Medulla oblongata (tissue), 1 donor: ENCODE data around the gene LRRC8B.
"Not testable (repeated sequence)": the region's sequence is repeated elsewhere in the genome, so short reads cannot be mapped to it uniquely, and the experiment has no call there.

Source experiments
- DNase-seq: peaks from one replicate; pipeline ENCODE4 v3.0.0-alpha.2; 2015; ENCODE audit errors: extremely low spot score

The LRRC8B gene

DNA sequence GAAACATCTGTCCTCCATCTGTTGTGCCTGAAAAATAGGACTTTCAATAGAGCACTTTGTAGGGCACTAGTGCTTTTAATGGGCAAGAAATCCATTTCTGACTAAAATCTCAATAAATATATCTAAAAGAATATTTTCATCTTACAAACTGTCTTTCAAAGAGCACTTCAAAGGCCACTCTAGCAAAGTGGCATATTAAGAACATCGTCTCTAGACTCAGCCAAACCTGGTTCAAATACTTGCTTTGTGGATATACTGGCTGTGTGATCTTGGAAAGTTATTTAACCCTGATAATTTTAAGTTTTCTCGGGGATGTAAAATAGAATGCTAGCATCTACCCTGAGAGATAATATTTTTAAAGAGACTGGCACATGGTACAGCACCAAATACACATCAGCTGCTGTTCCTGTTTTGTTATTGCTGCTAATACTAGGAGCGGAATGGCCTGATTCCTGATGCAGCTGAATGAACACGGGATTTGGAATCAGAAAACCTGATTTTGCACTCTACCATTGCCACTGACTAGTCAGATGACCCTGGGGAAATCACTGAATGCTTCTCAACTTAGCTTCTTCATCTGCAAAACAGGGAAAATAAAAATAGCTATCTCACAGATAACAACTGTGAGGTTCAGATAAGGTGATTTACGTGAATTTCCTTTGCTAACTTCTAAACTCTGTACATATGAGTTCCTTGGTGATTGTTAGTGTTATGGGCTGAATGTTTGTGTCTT is 83.1 kb downstream of the LRRC8B start:
- no peak for DNase-seq

DNA sequence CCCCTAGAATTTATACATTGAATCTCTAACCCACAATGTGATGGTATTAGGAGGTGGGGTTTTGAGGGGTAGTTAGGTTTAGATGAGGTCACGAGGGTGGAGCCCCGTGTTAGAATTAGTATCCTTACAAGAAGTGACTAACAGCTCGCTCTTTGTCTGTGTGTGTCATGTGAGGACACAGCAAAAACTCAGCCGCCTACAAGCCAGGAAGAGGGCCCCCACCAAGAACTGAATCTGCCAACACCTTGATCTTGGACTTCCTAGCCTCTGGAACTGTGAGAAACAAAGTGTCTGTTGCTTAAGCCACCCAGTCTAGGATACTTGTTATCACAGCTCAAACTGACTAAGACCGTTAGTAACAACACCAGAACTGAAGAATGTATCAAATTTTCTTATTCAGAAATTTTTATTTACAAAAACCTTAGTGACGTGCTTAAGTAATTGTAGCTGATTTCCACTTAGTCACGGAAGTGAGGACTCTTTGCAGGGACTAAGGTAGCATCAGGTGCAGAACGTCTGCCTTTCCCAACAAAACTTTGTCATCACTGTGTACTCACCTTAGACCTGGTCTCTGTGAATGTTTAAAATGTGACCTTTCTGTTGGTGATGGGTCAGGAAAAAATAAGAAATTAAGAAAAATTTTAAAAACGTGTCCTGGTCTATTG is 83.8 kb downstream of the LRRC8B start:
- no peak for DNase-seq

DNA sequence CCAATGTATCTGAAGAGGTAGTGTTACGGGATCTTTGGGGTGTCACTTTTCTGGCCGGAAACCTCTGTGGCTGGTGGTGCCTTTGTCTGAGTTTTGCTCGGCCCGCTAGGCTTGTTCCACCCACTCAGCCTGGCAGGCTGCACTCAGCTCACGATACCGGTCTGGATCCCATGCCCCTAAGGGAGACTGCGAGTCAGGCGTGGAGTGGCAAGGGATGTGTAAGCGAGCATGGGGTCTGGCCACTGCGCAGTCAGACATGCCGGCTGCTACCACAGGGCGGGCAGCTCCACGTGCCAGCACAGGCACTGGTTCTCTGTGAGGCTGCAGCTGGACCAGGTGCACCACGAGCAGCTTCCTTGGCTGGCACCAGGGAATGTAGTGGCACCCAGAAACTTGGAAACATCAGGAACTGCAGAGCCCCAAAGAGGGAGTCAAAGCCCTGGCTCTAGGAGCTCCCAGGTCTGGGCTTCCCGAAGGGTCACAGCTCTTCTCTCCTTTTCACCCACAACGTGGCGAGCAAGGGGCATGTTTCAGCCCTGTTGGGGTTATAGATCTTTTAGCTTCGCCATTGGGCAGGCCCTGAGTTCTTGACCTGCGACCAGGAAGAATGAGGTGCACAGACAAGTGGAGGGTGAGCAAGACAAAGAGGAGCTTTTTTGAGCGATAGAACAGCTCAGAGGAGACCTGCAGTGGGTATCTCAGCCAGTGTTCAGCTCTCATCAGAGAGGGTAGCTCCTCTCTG is 84.5 kb downstream of the LRRC8B start:
- no peak for DNase-seq

DNA sequence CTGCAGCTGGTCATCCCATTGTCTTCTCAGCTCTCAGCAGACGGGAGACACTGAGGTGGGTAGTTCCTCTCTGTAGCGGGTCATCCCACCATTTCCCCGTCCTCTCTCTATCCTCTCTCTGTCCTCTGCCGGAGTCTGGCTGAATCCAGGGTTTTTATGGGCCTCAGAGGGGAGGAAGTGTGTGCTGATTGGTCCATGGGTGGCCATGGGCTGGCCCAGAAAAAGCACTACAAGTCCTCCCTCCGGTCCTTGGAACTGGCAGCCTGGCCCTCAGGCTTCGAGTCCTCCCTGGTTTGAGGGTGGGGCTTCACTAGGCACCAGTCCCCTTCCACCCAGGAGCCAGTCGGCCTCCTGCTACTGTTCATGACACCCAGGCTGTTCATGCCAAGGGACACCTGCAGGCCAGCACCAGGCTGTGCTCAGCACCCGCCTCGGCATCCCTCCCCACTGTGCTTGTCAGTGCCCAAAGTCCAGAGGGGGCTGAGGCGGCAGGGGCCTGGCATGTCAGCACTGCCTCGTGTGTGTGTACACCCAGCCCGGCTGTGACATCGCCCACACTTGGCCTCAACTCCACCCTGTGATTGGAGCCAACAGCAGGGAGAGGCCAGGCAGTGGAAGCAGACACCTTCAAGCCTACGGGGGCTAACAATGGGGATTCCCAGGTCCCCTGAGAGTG is 85.3 kb downstream of the LRRC8B start:
- DNase-seq, result no peak

DNA sequence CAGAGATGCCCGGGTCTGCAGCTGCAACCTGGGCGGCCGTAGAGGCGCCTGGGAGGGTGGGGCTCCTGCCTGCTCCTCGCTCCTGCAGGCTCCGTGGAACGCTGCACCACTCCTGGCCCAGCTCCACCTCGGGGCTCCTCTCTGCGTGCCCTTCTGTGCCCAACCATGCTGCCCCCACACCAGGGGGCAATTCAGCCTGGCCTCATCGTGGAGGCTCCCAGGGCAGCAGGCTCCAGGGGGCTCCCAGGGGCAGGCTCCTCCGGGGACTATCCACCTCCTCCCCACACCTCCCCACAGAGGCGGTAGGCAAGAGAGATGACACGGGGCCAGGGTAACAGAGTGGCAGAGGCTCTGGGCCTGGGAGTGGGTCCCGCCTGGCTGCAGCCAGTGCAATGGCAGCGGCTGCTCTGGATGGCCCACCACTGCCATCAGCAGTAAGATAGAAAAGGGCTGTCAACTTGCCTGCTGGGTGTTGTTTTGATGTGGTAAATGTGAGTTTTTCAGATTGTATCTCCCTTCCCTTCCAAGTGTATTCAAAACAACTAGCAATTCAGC is 85.9 kb downstream of the LRRC8B start:
- DNase-seq, result no peak

DNA sequence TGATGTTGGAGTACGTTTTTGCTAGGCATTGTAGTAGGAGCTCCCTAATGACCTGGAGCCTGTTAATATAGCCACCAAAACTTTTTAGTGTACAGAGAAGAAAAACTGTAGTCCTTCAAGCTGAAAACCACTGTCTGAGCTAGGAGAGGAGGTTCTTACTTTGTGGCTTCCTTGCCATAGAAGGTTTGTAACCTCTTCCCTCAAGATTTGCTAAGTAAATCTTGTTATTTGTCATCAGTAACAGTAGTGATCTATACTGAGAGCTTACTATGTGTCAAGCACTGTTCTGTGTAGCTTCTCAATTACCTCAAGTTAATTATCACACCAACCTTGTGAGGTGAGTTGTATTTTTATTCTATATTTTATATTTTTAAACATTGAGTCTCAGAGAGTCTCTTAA is 87.1 kb downstream of the LRRC8B start:
- no peak for DNase-seq

DNA sequence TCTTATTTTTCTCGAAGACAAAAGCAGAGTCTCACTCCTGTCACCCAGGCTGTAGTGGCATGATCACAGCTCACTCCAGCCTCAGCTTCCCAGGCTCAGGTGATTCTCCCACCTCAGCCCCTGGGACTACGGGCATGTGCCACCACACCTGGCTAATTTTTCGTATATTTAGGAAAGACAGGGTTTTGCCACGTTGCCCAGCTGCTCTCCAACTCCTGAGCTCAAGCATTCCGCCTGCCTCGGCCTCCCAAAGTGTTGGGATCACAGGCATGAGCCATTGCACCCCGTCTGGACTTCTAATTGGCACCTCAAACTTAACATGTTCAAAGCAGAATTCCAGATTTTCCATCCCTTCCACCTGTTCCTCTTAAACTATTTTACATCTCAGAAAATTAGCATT is 89.3 kb downstream of the LRRC8B start:
- DNase-seq, result no peak

DNA sequence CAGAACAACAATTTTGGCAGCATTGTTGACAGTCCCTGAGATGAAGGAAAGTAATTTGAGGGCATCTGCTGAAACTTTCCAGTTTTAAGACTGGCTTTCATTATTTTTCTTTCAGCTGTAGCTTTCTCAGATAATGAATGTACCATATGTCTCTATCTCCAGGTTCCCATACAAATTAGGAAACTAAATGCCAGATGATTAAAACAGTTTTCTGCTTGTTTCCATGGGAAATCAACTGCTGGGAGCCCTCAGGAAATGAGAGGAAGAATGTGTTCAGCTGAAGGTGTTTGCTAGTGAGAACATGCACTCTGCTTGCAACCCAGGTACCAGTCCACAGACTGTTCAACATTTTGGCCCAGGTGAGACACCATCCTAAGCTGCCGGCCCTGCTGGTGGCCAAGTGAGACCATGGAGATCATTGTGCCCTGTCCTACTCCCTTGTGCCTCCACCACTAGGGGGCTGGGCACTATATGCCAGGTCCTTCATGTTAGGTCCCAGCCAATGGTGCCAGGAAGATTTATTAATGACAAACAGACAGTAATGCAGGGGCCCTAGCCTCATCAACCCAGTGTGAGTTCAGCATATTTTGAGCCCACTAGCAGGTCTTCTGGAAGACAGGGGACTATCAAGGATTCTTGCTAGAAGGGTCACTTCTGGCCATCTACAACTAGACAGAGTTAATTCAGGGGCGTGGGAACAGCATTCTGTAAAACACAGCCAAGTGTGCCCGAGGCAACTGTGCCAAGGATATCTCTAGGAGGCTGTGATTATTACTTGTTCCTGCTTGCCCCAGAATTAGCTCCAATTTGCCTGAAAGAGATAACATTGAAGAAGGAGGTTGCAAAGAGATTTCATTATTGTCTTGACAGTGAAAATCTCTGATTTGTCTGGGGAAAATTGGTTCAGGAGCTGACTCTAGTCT is 91.3 kb downstream of the LRRC8B start:
- DNase-seq, result no peak

DNA sequence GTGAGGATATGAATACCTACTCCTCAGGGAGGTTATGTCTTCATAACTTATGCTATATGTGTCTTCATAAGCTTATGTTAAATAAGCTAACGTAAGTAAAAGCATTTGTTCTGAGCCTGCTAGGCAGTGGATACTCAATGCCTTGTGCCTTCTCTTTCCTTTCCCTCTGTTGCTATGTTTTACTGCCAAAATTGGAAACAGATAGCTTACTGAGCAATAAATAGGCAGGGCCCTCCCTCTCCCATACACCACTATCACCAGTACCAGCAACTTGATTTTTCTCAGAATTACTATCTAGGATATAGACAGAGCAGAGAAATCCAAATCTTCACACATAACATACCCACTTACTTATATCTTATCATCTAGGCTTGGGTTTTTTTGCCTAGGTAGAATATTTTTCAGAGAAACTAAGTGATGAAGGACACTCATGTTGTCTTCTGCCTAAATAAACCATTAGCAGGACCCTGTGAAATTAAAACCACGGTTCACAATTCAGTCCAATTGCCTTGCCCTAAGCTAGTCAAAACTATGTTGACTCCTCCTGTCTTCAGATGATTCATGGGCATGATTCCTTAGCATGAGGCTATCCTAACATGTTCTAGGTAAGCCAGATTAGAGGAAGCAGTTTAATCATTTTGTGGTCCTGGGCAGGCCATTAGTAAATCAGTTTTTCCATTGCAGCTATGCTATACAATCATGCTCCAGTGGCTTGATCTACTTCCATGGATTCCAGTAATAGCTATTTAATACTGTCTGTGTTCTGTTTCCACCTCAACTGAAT is 92.4 kb downstream of the LRRC8B start:
- DNase-seq, result no peak

DNA sequence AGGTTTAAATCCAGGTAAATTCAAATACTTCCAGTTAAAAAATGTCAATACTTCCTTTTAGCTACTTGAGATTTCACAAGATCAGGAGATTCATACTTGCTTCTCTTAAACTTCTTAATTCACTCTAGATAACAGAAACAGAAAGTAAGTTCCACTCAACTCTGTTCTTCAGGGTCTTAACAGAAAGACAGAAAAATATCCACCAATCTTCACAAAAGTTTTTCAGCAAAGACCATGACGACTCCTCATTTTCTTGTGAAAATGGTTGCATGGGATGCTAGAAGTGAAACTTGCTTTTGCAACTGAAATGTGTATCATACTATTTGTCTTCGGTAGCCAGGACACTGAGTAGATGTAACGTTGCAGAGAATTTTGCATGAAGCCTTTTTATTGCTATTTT is 96.0 kb downstream of the LRRC8B start:
- no peak for DNase-seq

DNA sequence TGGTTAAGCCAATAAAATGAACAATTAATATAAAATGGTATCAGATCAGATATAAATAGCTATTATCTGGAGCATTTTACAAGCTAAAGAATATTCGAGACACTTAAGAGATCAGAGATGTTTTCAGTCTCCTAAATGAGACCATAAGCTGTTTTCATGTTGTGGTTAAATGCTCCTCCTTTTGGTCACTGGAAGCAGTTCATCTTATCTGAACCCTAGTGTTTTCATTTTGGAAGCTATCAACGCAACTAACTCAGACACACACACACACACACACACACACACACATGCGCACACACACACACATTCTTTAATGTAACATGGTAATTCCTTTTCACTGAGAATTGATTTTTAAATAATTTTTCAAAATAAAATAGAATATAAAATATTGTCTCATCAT is 98.3 kb downstream of the LRRC8B start:
- DNase-seq, result no peak

DNA sequence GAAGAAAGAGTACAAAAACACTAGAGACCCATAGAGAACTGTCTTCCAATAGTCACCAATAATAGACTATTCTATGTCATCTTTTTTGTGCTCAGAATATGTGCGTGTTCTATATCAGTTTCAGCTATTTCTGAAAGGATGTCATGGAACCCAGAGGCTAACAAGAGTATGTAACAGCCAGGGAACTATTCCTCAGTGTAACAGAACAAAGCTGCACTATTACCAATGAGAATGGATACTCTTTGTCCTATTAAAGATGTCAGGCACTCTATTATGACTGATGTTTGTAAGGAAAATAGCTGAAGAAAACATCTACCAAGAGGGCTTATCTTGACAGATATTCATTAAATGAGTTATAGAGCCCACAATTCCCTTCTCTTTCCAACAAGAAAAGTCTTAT is 99.7 kb downstream of the LRRC8B start:
- DNase-seq, result peak; percentile 69

DNA sequence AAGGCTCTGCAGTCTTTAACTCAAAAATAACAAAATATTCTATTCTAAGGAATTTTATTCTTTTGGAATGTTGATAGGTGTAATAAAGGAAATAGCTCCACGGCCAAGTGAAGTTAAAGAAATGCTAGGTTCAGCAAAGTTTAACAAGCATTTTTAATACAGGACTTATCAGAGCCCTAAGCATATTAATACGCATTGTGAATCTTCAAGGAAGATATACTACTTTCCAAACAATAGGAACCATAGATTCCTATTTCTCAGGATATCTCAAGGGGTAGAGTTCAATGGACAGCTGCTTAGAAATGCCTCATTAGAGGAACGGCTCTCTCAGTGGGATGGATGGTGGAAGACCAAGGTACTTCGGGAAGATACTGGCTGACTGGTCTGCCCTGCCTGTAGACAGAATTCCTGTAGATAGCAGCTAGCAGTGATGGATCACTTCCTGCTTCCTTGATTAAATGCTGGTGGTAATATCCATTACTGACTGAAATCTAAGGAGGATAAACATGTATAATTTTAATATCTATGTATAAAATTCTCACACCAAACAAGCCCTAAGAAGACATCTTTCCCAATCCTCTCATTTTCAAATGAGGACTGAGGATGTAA is 100.2 kb downstream of the LRRC8B start:
- DNase-seq, result no peak

DNA sequence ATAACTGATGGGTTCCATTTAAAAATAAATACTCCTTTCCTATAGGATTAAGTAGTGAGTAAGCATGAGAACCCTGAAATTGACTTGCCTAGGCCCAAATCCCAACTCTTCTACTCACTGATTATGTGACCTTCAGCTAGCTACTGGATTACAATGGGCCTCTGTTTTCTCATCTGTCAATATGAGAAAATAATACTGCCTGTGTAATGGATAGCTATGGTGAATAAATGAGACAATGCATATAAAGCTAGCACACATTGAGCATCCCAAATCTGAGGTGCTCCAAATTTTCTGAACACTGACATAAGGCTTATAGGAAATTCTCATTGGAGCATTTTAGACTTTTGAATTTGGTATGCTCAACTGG is 103.0 kb downstream of the LRRC8B start:
- peak; percentile 76 for DNase-seq

DNA sequence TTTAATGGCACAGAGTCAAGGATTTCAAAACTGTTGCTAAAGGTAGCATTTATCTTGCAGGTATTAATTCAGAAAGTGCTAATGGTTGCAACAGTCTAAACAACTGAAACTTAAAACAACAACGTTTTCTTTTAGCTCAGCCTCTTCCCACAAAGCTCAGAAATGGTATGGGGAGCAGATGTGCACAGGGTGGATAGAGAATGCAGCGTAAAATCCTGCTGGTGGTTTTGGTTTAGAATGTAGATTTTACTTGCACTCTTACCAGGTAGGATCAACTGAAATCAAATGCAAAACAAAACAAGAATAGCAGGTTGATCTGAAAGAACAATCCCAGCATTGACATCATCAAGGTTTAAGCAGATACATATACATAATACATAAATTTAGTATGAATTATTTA is 104.5 kb downstream of the LRRC8B start:
- no peak for DNase-seq

DNA sequence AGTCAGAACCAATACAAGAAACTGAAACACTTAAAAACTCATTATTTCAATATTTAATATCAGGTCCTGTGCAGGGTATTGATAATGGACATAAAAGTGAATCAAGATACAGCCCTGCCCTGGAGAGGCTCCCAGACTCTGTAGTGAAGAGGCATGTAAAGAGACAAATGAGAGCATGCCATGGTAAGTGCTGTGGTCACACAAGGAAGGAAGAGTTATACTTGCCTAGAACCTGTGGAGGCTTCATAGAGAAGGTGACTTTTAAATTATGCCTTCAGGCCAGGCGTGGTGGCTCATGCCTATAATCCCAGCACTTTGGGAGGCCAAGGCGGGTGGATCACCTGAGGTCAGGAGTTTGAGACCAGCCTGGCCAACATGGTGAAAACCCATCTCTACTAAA is 105.0 kb downstream of the LRRC8B start:
- DNase-seq, result not testable (repeated sequence)

DNA sequence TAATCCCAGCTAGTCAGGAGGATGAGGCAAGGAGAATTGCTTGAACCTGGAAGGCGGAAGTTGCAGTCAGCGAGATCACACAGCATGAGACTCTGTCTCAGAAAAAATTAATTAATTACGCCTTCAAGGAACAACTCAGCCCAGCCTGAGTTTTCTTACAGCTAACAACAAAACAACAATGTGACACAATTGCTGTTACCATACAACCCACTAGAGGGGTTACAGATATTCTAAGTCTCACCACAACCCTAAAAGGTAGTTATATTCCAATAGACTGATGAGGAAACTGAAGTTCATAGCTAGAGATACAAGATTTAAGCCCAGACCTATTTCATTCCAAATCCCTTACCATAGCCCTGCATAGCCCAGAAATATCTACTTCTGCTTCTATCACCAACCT is 105.4 kb downstream of the LRRC8B start:
- DNase-seq, result no peak

DNA sequence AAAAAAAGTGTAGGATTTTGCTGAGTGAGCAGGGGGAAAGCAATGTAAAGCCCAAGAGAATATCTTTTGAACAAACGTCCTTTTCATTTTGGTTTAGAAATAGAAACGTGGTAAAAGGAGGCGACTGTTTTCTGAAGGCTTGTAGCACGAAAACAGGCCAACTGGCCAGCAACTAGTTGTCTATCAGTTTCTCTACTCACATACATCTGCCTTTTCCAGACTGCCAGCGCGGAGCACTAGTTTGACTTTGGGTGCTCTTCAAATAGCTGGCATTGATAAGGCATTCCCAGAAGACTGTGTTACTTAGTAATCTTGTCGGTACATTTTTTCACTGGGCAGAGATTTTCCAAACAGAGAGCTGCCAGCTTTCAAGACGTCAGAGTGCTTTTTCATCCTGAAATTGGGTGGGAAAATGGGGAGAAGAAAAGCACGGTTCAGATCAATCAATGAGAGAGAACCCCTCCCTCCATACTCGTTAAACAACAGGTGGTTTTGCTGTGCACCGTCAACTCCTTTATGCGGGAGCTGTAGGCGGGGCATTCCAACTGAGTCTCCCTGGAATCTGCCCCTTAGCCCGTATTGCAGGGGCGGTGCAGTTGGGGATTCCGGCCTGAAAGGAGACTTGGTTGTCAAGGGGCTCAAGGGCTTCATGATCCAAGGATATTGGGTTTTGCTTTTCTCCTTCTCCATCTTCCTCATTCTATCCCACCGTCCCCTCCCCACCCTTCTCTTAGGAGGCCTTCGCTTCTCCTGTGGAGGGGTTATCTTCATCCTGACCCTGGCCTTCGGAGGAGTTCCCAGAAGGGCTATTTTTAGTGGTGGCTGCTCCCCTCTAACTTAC is 107.4 kb downstream of the LRRC8B start:
- peak; percentile 49 for DNase-seq
